K562 (cell line): ENCODE measurements around the gene FBN3. TPM values are rescaled to one million over a fixed set of nuclear protein-coding genes. Genes with fewer than 3 reads are reported as not detected.

ENCODE experiments used
- ATAC-seq: fragments of 200-7000 bp; cut with Tn5 transposase; 3 replicates; pipeline ENCODE4 v1.9.1; 2020; ENCODE audit warnings: moderate library complexity
- BruUV-seq: library from RNA; stranded (reverse); fragments of 400-500 nt; replicated peaks from 2 replicates; lab custom pipeline; 2021; lab: Mats Ljungman, UMichigan
- CTCF ChIA-PET: fragments of 300-600 bp; formaldehyde crosslinking; extraction: SDS; loops from one replicate; lab custom pipeline; 2021; ENCODE audit warnings: low intra/inter-chr PET ratio; lab: Yijun Ruan, JAX
- POLR2A ChIA-PET: fragments of 300-600, 350-650 bp; sonication (Branson Sonifier 250); formaldehyde crosslinking; extraction: SDS; loops from one replicate; lab custom pipeline; 2021; ENCODE audit warnings: antibody characterized with exemption, inconsistent platforms; lab: Yijun Ruan, JAX
- DNase-seq, 4 experiments: peaks; one replicate each; pipeline versions ENCODE4 v3.0.0 to v3.0.0-alpha.2; 2011 to 2018; ENCODE audit warnings: low spot score in 3 of 4, mixed read lengths in 3 of 4; ENCODE audit errors: extremely low read depth in 1 of 4
- FAIRE-seq: peaks from 2 replicates; lab custom pipeline; 2011; peaks lifted over from hg19 to GRCh38; lab: Jason Lieb, UNC
- H2AFZ ChIP-seq: 2 replicates; pipeline ENCODE4 v1.6.0; 2011; ENCODE audit warnings: low read depth, low read length, control low read depth, inconsistent platforms
- H3K27ac ChIP-seq: fragments of 200-600 bp; 3 replicates; pipeline ENCODE4 v1.8.0; 2011; ENCODE audit warnings: low read depth, mild to moderate bottlenecking, control low read depth, inconsistent platforms, low read length, moderate library complexity, mixed read lengths; ENCODE audit errors: extremely low read depth
- H3K27me3 ChIP-seq, 2 experiments: fragments of 300-600 bp in 1 of 2; 2 replicates in 1 of 2; 3 replicates in 1 of 2; pipeline versions ENCODE4 v1.6.0 to v1.8.0; 2011; ENCODE audit warnings: inconsistent platforms in 2 of 2, low read length in 2 of 2, mild to moderate bottlenecking in 1 of 2, mixed read lengths in 1 of 2, moderate library complexity in 1 of 2; ENCODE audit not compliant: control insufficient read depth in 2 of 2, insufficient read depth in 2 of 2
- H3K36me3 ChIP-seq: fragments of 300-600 bp; 3 replicates; pipeline ENCODE4 v1.8.0; 2011; ENCODE audit warnings: mild to moderate bottlenecking, low read length, inconsistent platforms; ENCODE audit not compliant: control insufficient read depth, insufficient read depth
- H3K4me1 ChIP-seq, 2 experiments: fragments of 200-600 bp in 1 of 2; replicated peaks in 1 of 2; 2 replicates in 1 of 2; 3 replicates in 1 of 2; pipeline versions ENCODE4 v1.5.1 to v1.8.0; 2011; ENCODE audit warnings: inconsistent platforms in 2 of 2, low read length in 2 of 2, mild to moderate bottlenecking in 1 of 2, mixed read lengths in 1 of 2, moderate library complexity in 1 of 2; ENCODE audit not compliant: control insufficient read depth in 2 of 2, insufficient read depth in 2 of 2
- H3K4me2 ChIP-seq: 2 replicates; pipeline ENCODE4 v1.6.1; 2011; ENCODE audit warnings: low read length, control low read depth, inconsistent platforms, mixed read lengths; ENCODE audit not compliant: insufficient read depth
- H3K4me3 ChIP-seq: fragments of 200-600 bp; sonication (generic), shearing (Covaris generic); 2 replicates; pipeline ENCODE4 v1.5.1; 2016; ENCODE audit warnings: control low read depth, inconsistent platforms
- H3K79me2 ChIP-seq: fragments of 200-600 bp; 3 replicates; pipeline ENCODE4 v1.8.0; 2011; ENCODE audit warnings: low read length, inconsistent platforms; ENCODE audit not compliant: control insufficient read depth, insufficient read depth
- H3K9ac ChIP-seq, 2 experiments: 2 replicates each; pipeline versions ENCODE4 v1.6.0 to v1.6.1; 2011; ENCODE audit warnings: low read depth in 2 of 2, low read length in 2 of 2, control low read depth in 1 of 2, inconsistent platforms in 1 of 2, mild to moderate bottlenecking in 1 of 2, mixed read lengths in 1 of 2; ENCODE audit not compliant: insufficient read depth in 1 of 2
- H3K9me1 ChIP-seq: one replicate; pipeline ENCODE4 v1.6.0; 2011; ENCODE audit warnings: inconsistent platforms, mild to moderate bottlenecking, low read length, moderate library complexity; ENCODE audit not compliant: control insufficient read depth, insufficient read depth
- H3K9me3 ChIP-seq: replicated peaks from 2 replicates; pipeline ENCODE4 v1.5.1; 2011; ENCODE audit warnings: low read depth, low read length, inconsistent platforms; ENCODE audit not compliant: control insufficient read depth, insufficient read depth
- H4K20me1 ChIP-seq: replicated peaks from 2 replicates; pipeline ENCODE4 v1.6.1; 2011; ENCODE audit warnings: low read length, inconsistent platforms, mixed read lengths; ENCODE audit not compliant: control insufficient read depth, insufficient read depth
- ARID3B ChIP-seq: fragments of 250-450 bp; sonication (Bioruptor Pico); IDR thresholded peaks from 2 replicates; pipeline ENCODE4 v1.4.0; 2020; ENCODE audit warnings: borderline replicate concordance
- EHMT2 ChIP-seq: fragments of 450-650 bp; IDR thresholded peaks from 2 replicates; pipeline ENCODE4 v1.6.1; 2018; ENCODE audit warnings: antibody characterized with exemption
- GABPB1 ChIP-seq: sonication (generic); formaldehyde crosslinking; IDR thresholded peaks from 2 replicates; pipeline ENCODE4 v1.8.0; 2022; ENCODE audit warnings: mild to moderate bottlenecking, missing genetic modification reagents
- GABPB2 ChIP-seq: fragments of 250-450 bp; sonication (Bioruptor Pico); conservative IDR thresholded peaks from 2 replicates; pipeline ENCODE4 v1.5.1; 2021; ENCODE audit warnings: mild to moderate bottlenecking
- KAT8 ChIP-seq: fragments of 450-650 bp; IDR thresholded peaks from 2 replicates; pipeline ENCODE4 v1.6.1; 2016; ENCODE audit warnings: low read depth, mild to moderate bottlenecking
- MAFF ChIP-seq: IDR thresholded peaks from 2 replicates; pipeline ENCODE4 v1.6.1; 2012; ENCODE audit warnings: low read length, improper control_type of control experiment
- NFIC ChIP-seq: fragments of 450-650 bp; IDR thresholded peaks from 2 replicates; pipeline ENCODE4 v1.6.1; 2017; ENCODE audit warnings: mild to moderate bottlenecking, inconsistent platforms
- PREB ChIP-seq: sonication (generic); formaldehyde crosslinking; IDR thresholded peaks from 2 replicates; pipeline ENCODE4 v1.8.1; 2023; ENCODE audit warnings: mild to moderate bottlenecking, missing genetic modification reagents
- ZNF146 ChIP-seq: IDR thresholded peaks from one replicate; pipeline ENCODE4 v1.6.1; 2018; ENCODE audit warnings: missing compliant biosample characterization; ENCODE audit not compliant: unreplicated experiment
- WGBS: fragments of 100-300 bp; shearing (Covaris generic); methylation state at CpG from one replicate; pipeline ENCODE4 v1.1.6; 2016; ENCODE audit warnings: low coverage, mixed read lengths; ENCODE audit not compliant: insufficient coverage; ENCODE audit errors: missing lambda C conversion rate; 5-methylcytosine and 5-hydroxymethylcytosine counted together
- in situ Hi-C: fragments of 300-500 bp; cut with MboI; formaldehyde crosslinking; loops from 4 replicates; pipeline ENCODE4 v1.15.0; 2018; ENCODE audit warnings: inconsistent platforms, mixed read lengths
- intact Hi-C: fragments of 100-400 bp; cut with micrococcal nuclease; formaldehyde crosslinking; loops from 2 replicates; pipeline ENCODE4 v1.14.2; 2022
- polyA plus RNA-seq, 8 experiments: library from polyadenylated mRNA; depleted of rRNA in 4 of 8; stranded (reverse) in 5 of 8; unstranded in 3 of 8; fragments of >200 nt; fragmentation: Nextera tagmentation in 2 of 8; fragmentation: Illumina TruSeq in 1 of 8; extraction: Ambion mirVana in 2 of 8; extraction: Trizol in 1 of 8; gene quantifications; 2 replicates each; pipeline versions ENCODE4 v1.2.1 to v1.2.3, GENCODE V29; 2011 to 2014; ENCODE audit warnings: inconsistent platforms in 1 of 8, missing spikeins in 1 of 8
- total RNA-seq, 7 experiments: library from RNA; depleted of rRNA in 6 of 7; stranded (reverse); fragments of >200 nt in 6 of 7; fragmentation: Illumina TruSeq in 2 of 7; extraction: Trizol in 2 of 7; gene quantifications; 2 replicates each; pipeline versions ENCODE4 v1.2.1 to v1.2.3, GENCODE V29; 2011 to 2021; ENCODE audit warnings: low replicate concordance in 1 of 7
- TF ChIP-seq, protein P1 (sequence below): sonication (generic); formaldehyde crosslinking; IDR thresholded peaks from 2 replicates; pipeline ENCODE4 v1.8.0; 2022; ENCODE audit warnings: mild to moderate bottlenecking, missing genetic modification reagents, borderline replicate concordance

Gene FBN3
- total and polyA plus RNA-seq, 9 of the 15 experiments (the other 6 are each of a cell fraction or from before 2014, with no cell fraction given): under 0.01 to 0.29 (median 0.01) TPM; not detected in 4

- Histone ChIP-seq H3K4me1 (peaks cover 0 to 5% of the 10 kb centered on the region in 2 experiments; a peak in 1 of 5 replicates), H3K27ac (no peak overlapping the region), H3K27me3 (peaks cover 23 to 33% of the 10 kb centered on the region in 2 experiments), H3K9ac (no peak overlapping the region), H3K79me2 (no peaks in the 10 kb centered on the region), H3K9me1 (peaks cover 4% of the 10 kb centered on the region), H3K9me3 (no peaks in the 10 kb centered on the region)
- in situ Hi-C loops: no loop called here
- BruUV-seq: no TSS peak
- intact Hi-C loops: no loop called here
- DNase-seq (no peak), ATAC-seq (no peak)
- POLR2A ChIA-PET: no interaction called here
- TF ChIP-seq, protein P1, sequence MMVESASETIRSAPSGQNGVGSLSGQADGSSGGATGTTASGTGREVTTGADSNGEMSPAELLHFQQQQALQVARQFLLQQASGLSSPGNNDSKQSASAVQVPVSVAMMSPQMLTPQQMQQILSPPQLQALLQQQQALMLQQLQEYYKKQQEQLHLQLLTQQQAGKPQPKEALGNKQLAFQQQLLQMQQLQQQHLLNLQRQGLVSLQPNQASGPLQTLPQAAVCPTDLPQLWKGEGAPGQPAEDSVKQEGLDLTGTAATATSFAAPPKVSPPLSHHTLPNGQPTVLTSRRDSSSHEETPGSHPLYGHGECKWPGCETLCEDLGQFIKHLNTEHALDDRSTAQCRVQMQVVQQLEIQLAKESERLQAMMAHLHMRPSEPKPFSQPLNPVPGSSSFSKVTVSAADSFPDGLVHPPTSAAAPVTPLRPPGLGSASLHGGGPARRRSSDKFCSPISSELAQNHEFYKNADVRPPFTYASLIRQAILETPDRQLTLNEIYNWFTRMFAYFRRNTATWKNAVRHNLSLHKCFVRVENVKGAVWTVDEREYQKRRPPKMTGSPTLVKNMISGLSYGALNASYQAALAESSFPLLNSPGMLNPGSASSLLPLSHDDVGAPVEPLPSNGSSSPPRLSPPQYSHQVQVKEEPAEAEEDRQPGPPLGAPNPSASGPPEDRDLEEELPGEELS (CRISPR knock-in tag): no peak
- peak; percentile 39; the same call in 1 of the 2 replicates for TF ChIP-seq EHMT2
- TF ChIP-seq, all 486 proteins: peak for 1
- CTCF ChIA-PET: no interaction called here
- WGBS: 0% methylated on average over 2 of the region's 2 CpGs
- Histone ChIP-seq H3K4me3 (no peak overlapping the region), H2AFZ (no peak overlapping the region), H4K20me1 (0 out of 2 replicates have a peak, but pooled peaks cover 13% of the 10 kb centered on the region), H3K4me2 (no peak overlapping the region), H3K36me3 (no peaks in the 10 kb centered on the region)
- no peak for FAIRE-seq
Measured at GRCh38 chr19:8107301-8107903, 42.0 kb downstream of the FBN3 start.

DNA sequence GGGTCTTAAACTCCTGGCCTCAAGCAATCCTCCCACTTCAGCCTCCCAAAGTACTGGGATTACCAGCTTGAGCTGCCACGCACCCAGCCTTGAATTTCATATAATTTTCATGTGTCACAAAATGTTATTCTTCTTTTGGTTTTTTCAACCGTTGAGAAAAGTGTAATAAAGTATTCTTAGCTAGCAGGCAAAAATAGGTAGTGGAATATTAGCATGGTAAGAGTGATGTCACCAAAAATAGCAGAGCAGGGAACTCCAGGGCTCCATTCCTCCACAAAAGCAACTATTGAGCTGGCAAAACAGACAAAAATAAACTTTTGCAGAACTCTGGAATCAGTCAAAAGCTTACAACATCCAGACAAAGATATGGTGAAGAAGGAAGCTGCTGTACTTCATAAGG lies 43.9 kb downstream of the FBN3 start:
- in situ Hi-C loops: no loop called here
- Histone ChIP-seq H4K20me1 (0 out of 2 replicates have a peak, but pooled peaks cover 7% of the 10 kb centered on the region), H3K9me1 (peaks cover 4% of the 10 kb centered on the region), H3K9me3 (no peaks in the 10 kb centered on the region), H3K4me2 (no peak overlapping the region), H3K27ac (no peak overlapping the region), H3K4me1 (no peaks in the 10 kb centered on the region), H3K4me3 (no peak overlapping the region), H3K27me3 (peaks cover 13 to 34% of the 10 kb centered on the region in 2 experiments), H3K36me3 (no peaks in the 10 kb centered on the region), H3K79me2 (no peaks in the 10 kb centered on the region), H2AFZ (no peak overlapping the region), H3K9ac (no peak overlapping the region)
- intact Hi-C loops: no loop called here
- FAIRE-seq: no peak
- POLR2A ChIA-PET: no interaction called here
- no TSS peak for BruUV-seq
- no peak for ATAC-seq
- CTCF ChIA-PET: no interaction called here
- WGBS: 11% methylated on average over 2 of the region's 2 CpGs
- DNase-seq: no peak
- TF ChIP-seq ARID3B (CRISPR knock-in tag) (no peak), ZNF146 (CRISPR knock-in tag) (no peak), KAT8 (no peak), GABPB2 (CRISPR knock-in tag) (no peak), PREB (CRISPR knock-in tag) (no peak), MAFF (no peak), NFIC (no peak), GABPB1 (CRISPR knock-in tag) (no peak)
